GM21367 (cell line): Measurements from ENCODE around the gene NR2F1-AS1.
"Not testable (repeated sequence)": the region's sequence is repeated elsewhere in the genome, so short reads cannot be mapped to it uniquely, and the experiment has no call there.

Source experiments
- ATAC-seq: cut with Tn5 transposase; IDR thresholded peaks from one replicate; pipeline ENCODE4 v1.9.1; 2021; ENCODE audit not compliant: unreplicated experiment

The NR2F1-AS1 gene

GRCh38 chr5:93391169-93391568 lies 189.8 kb downstream of the NR2F1-AS1 start:
- not testable (repeated sequence) for ATAC-seq

GRCh38 chr5:93385655-93386054 lies 195.4 kb downstream of the NR2F1-AS1 start:
- no peak for ATAC-seq

GRCh38 chr5:93384995-93385394 lies 196.0 kb downstream of the NR2F1-AS1 start:
- ATAC-seq, result no peak

GRCh38 chr5:93384026-93384425 lies 197.0 kb downstream of the NR2F1-AS1 start:
- ATAC-seq, result no peak

GRCh38 chr5:93382188-93382825 lies 198.7 kb downstream of the NR2F1-AS1 start:
- ATAC-seq, result no peak

GRCh38 chr5:93381057-93381456 lies 200.0 kb downstream of the NR2F1-AS1 start:
- ATAC-seq, result no peak

GRCh38 chr5:93378073-93378472 lies 202.9 kb downstream of the NR2F1-AS1 start:
- ATAC-seq, result no peak

GRCh38 chr5:93371893-93372292 lies 209.1 kb downstream of the NR2F1-AS1 start:
- ATAC-seq, result no peak

- no peak for ATAC-seq
Measured at GRCh38 chr5:93364378-93364777, 216.6 kb downstream of the NR2F1-AS1 start.

- no peak for ATAC-seq
Measured at GRCh38 chr5:93360436-93361088, 220.5 kb downstream of the NR2F1-AS1 start.

GRCh38 chr5:93359960-93360305 lies 221.1 kb downstream of the NR2F1-AS1 start:
- no peak for ATAC-seq
